Lower lobe of right lung (tissue), 2 donors: ENCODE results near the gene LOXL1. TPM values are rescaled to one million over a fixed set of nuclear protein-coding genes. Genes with fewer than 3 reads are reported as not detected.

Source experiments
- ATAC-seq, 2 donors: fragments of 200-7000 bp; cut with Tn5 transposase; one replicate each; pipeline ENCODE4 v1.9.1; 2020 to 2022; ENCODE audit warnings: mild to moderate bottlenecking in 2 of 2, moderate library complexity in 2 of 2
- DNase-seq: peaks from one replicate; pipeline ENCODE4 v3.0.0-alpha.2; 2020
- H3K27ac ChIP-seq: fragments of 200-600 bp; one replicate; pipeline ENCODE4 v1.8.0; 2022
- H3K27me3 ChIP-seq: fragments of 200-600 bp; one replicate; pipeline ENCODE4 v1.8.0; 2022; ENCODE audit warnings: low read depth
- H3K36me3 ChIP-seq: fragments of 200-600 bp; one replicate; pipeline ENCODE4 v1.8.0; 2022; ENCODE audit warnings: mild to moderate bottlenecking
- H3K4me1 ChIP-seq: fragments of 200-600 bp; one replicate; pipeline ENCODE4 v1.8.0; 2022
- H3K4me3 ChIP-seq: fragments of 200-600 bp; one replicate; pipeline ENCODE4 v1.8.0; 2022; ENCODE audit warnings: mild to moderate bottlenecking
- H3K9me3 ChIP-seq: fragments of 200-600 bp; one replicate; pipeline ENCODE4 v1.8.0; 2022
- CTCF ChIP-seq: fragments of 200-600 bp; IDR thresholded peaks from one replicate; pipeline ENCODE4 v1.8.0; 2022; ENCODE audit warnings: antibody characterized with exemption, mild to moderate bottlenecking
- intact Hi-C: fragments of 100-400 bp; cut with DNase I; formaldehyde crosslinking; loops from one replicate; pipeline ENCODE4 v1.11.0; 2022
- total RNA-seq: library from RNA; stranded (reverse); fragmentation: NEBNext Ultra II Directional; extraction: Animal tissue kit (Norgen Biotek cat#: 25700); gene quantifications from one replicate; pipeline ENCODE4 v1.2.1, GENCODE V29; 2021
- donor health status: DM: no; HTN: yes; CAD: no; lungs with severe emphysema.

The LOXL1 gene
- total RNA-seq, 1 donor from 2014 or later, result 7.6 TPM

GRCh38 chr15:73994912-73995622, 68.8 kb downstream of the LOXL1 start:
- H3K27ac ChIP-seq, result peak overlapping the region; percentile 91
- peaks cover 23% of the 10 kb centered on the region for H3K36me3 ChIP-seq
- ATAC-seq, result peak; percentile 2 to 5
- intact Hi-C loops, result loop anchor here (10.0 kb wide), 1 partner anchor 50 kb away; no protein-coding TSS in a partner anchor
- peaks cover 85% of the 10 kb centered on the region for H3K4me1 ChIP-seq
- DNase-seq, result peak; percentile 61
- no peak for TF ChIP-seq CTCF
- H3K4me3 ChIP-seq, result peak overlapping the region; percentile 75
- H3K9me3 ChIP-seq, result no peaks in the 10 kb centered on the region
- no peaks in the 10 kb centered on the region for H3K27me3 ChIP-seq

DNA sequence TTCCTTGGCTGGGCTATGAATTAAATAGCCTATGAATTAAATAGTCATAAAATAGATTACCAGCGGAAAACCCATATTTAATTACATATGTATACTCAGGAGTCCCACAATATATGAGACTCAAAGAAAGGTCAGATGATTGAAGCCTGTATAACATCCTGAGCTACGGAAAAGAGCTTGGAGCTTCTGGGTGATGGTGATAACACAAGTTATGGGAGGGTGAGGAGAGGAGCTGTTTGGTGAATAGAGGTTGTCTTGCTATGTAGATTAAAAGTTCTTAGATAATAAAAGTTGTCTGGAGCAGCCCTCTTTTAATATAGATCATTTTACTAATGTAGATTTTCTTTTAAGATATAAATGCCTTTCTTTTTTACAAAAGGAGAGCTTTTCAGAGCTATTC, 70.0 kb downstream of the LOXL1 start:
- intact Hi-C loops, result loop anchor here (10.0 kb wide), 1 partner anchor 49 kb away; no protein-coding TSS in a partner anchor
- DNase-seq (no peak), ATAC-seq (no peak)
- H3K4me1 ChIP-seq, result peaks cover 85% of the 10 kb centered on the region
- H3K9me3 ChIP-seq, result no peaks in the 10 kb centered on the region
- H3K27ac ChIP-seq, result peak overlapping the region; percentile 64
- peak overlapping the region; percentile 75 for H3K4me3 ChIP-seq
- peaks cover 30% of the 10 kb centered on the region for H3K36me3 ChIP-seq
- no peak for TF ChIP-seq CTCF
- H3K27me3 ChIP-seq, result no peaks in the 10 kb centered on the region

DNA sequence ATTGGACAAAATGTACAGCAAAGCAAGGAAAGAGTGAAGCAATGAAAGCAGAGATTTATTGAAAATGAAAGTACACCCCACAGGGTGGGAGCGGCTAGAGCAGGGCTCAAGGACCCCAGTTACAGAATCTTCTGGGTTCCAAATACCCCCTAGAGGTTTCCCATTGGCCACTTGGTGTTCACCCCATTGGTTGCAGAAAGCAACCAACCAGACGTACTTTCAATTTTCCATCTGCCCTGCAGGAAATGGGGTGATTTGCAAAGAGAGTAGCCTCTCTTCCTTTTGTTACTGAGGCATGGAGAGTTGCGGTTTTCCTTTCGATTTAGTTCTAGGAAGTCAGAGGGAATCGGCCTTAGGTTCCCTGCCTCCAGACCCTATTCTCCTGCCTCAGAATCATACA, 70.7 kb downstream of the LOXL1 start:
- Histone ChIP-seq H3K36me3 (peaks cover 34% of the 10 kb centered on the region), H3K9me3 (no peaks in the 10 kb centered on the region), H3K4me3 (peak overlapping the region; percentile 75), H3K4me1 (peaks cover 85% of the 10 kb centered on the region), H3K27me3 (no peaks in the 10 kb centered on the region), H3K27ac (peak overlapping the region; percentile 64)
- ATAC-seq, result no peak
- intact Hi-C loops, result loop anchor here (10.0 kb wide), 1 partner anchor 48 kb away; no protein-coding TSS in a partner anchor
- DNase-seq, result no peak
- TF ChIP-seq CTCF, result peak; percentile 17

DNA sequence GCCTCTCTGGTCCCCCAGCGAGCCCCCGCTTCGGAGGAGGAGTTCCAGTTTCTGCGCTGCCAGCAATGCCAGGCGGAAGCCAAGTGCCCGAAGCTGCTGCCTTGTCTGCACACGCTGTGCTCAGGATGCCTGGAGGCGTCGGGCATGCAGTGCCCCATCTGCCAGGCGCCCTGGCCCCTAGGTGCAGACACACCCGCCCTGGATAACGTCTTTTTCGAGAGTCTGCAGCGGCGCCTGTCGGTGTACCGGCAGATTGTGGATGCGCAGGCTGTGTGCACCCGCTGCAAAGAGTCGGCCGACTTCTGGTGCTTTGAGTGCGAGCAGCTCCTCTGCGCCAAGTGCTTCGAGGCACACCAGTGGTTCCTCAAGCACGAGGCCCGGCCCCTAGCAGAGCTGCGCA, 71.7 kb downstream of the LOXL1 start:
- no peaks in the 10 kb centered on the region for H3K9me3 ChIP-seq
- DNase-seq (no peak), ATAC-seq (no peak)
- peak overlapping the region; percentile 75 for H3K4me3 ChIP-seq
- H3K27me3 ChIP-seq, result no peaks in the 10 kb centered on the region
- H3K27ac ChIP-seq, result no peak overlapping the region
- H3K4me1 ChIP-seq, result peaks cover 81% of the 10 kb centered on the region
- no peak for TF ChIP-seq CTCF
- peaks cover 44% of the 10 kb centered on the region for H3K36me3 ChIP-seq
- intact Hi-C loops, result loop anchor here (10.0 kb wide), 1 partner anchor 47 kb away; no protein-coding TSS in a partner anchor

Other genes starting within 250 kb of the LOXL1 start
- gene CD276, start 242.1 kb upstream of the LOXL1 start, total RNA-seq, result 55.0 TPM
- 3.8 TPM for gene INSYN1, start 173.1 kb upstream of the LOXL1 start, total RNA-seq
- not detected for gene TBC1D21, start 52.9 kb upstream of the LOXL1 start, total RNA-seq
- gene STOML1, start 65.8 kb downstream of the LOXL1 start, total RNA-seq, result 16.3 TPM
- gene PML, start 68.3 kb downstream of the LOXL1 start, total RNA-seq, result 79.4 TPM
- not detected for gene GOLGA6A, start 156.1 kb downstream of the LOXL1 start, total RNA-seq
- 1.2 TPM for gene ISLR2, start 204.1 kb downstream of the LOXL1 start, total RNA-seq
- gene ISLR, start 247.2 kb downstream of the LOXL1 start, total RNA-seq, result 24.0 TPM